Measurements from ENCODE around the gene NKX1-1.
A peak's percentile ranks its signal among the peaks of the same experiment; 100 is the strongest.

NKX1-1 gene

DNA sequence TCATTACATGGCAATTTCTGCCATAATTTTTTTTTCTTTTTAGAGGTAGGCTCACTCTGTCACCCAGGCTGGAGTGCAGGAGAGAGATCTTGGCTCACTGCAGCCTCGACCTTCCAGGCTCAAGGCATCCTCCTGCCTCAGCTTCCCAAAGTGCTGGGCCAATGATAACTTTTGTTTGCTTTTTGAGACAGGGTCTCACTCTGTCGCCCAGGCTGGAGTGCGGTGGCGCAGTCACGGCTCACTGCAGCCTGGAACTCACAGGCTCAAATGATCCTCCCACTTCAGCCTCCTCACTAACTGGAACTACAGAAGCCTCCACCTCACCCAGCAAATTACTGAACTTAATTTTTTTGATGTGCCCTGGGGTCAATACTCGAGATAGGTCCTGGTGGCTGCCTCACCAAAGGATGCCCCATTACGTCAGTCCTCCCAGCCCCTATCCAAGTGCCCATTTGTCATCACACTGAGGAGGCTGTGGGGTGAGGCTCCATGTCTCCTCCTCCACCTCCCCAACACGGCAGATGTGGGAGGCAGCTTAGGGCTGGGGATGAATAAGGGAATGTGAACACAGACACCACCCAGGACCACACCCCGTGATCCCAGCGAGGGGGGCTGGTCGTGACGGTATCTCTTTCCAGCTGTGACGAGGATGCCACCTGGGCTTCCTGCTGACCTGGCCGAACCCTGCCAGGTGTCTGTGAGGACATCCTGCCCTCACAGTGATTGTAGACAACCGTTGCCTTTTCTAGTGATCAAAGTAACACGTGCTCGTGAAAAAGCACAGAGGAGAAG lies 12.4 kb upstream of the NKX1-1 start:
- Histone ChIP-seq H3K4me2 (ENCODE audit: low read length, poor library complexity, severe bottlenecking) (no peak overlapping the region), H4K8ac (ENCODE audit: low read length) (no peak overlapping the region), H3K18ac (ENCODE audit: low read depth in 1 of 2, low read length in 2 of 2) (no peak overlapping the region), H3K14ac (ENCODE audit: low read length in 2 of 2) (no peak overlapping the region), H3K23ac (ENCODE audit: low read length in 2 of 2) (no peak overlapping the region), H2BK120ac (ENCODE audit: low read depth, low read length) (no peak overlapping the region), H4K91ac (ENCODE audit: low read length) (peak overlapping the region; percentile 39), H2BK12ac (ENCODE audit: low read length in 2 of 2) (no peak overlapping the region), H2AK5ac (ENCODE audit: low read length, severe bottlenecking) (no peak overlapping the region), H3K27me3 (ENCODE audit: control insufficient read depth in 1 of 2, insufficient read depth in 1 of 2, low read length in 2 of 2) (peaks cover 18 to 62% of the 10 kb centered on the region in 2 experiments), H3K36me3 (ENCODE audit: control insufficient read depth in 1 of 2, insufficient read depth in 2 of 2, low read depth in 1 of 2, low read length in 2 of 2) (peaks cover 0 to 2% of the 10 kb centered on the region in 2 experiments), H3K27ac (ENCODE audit: low read length, poor library complexity, severe bottlenecking) (no peak overlapping the region), H3K4me1 (ENCODE audit: control insufficient read depth, insufficient read depth, low read depth, low read length) (peaks cover 2% of the 10 kb centered on the region), H3K9me3 (ENCODE audit: control insufficient read depth, low read length) (no peaks in the 10 kb centered on the region), H3K4ac (ENCODE audit: low read depth in 1 of 2, low read length in 2 of 2) (no peak overlapping the region), H3K79me1 (replicated peaks; ENCODE audit: low read length, poor library complexity, severe bottlenecking) (no peaks in the 10 kb centered on the region), H2BK5ac (ENCODE audit: low read depth, low read length, poor library complexity, severe bottlenecking) (no peak overlapping the region), H3K4me3 (ENCODE audit: insufficient read depth in 1 of 2, low read depth in 1 of 2, low read length in 2 of 2) (no peak overlapping the region), H3K9ac (ENCODE audit: low read length) (no peak overlapping the region), H2BK15ac (ENCODE audit: low read depth, poor library complexity, severe bottlenecking) (no peak overlapping the region), H2AFZ (ENCODE audit: low read depth, low read length) (no peak overlapping the region)
- DNase-seq, result no peak
- 74% methylated on average over 17 of the region's 17 CpGs for WGBS

- Histone ChIP-seq H2BK15ac (ENCODE audit: low read depth, poor library complexity, severe bottlenecking) (no peak overlapping the region), H3K27me3 (ENCODE audit: control insufficient read depth in 1 of 2, insufficient read depth in 1 of 2, low read length in 2 of 2) (peaks cover 27 to 66% of the 10 kb centered on the region in 2 experiments), H3K4me1 (ENCODE audit: control insufficient read depth, insufficient read depth, low read depth, low read length) (peaks cover 2% of the 10 kb centered on the region), H4K91ac (ENCODE audit: low read length) (no peak overlapping the region), H2BK120ac (ENCODE audit: low read depth, low read length) (no peak overlapping the region), H3K18ac (ENCODE audit: low read depth in 1 of 2, low read length in 2 of 2) (no peak overlapping the region), H3K14ac (ENCODE audit: low read length in 2 of 2) (no peak overlapping the region), H3K4me2 (ENCODE audit: low read length, poor library complexity, severe bottlenecking) (no peak overlapping the region), H3K79me1 (replicated peaks; ENCODE audit: low read length, poor library complexity, severe bottlenecking) (no peaks in the 10 kb centered on the region), H3K4me3 (ENCODE audit: insufficient read depth in 1 of 2, low read depth in 1 of 2, low read length in 2 of 2) (no peak overlapping the region), H4K8ac (ENCODE audit: low read length) (no peak overlapping the region), H2AK5ac (ENCODE audit: low read length, severe bottlenecking) (no peak overlapping the region), H2BK12ac (ENCODE audit: low read length in 2 of 2) (no peak overlapping the region), H3K9me3 (ENCODE audit: control insufficient read depth, low read length) (peaks cover 7% of the 10 kb centered on the region), H3K4ac (ENCODE audit: low read depth in 1 of 2, low read length in 2 of 2) (no peak overlapping the region), H3K9ac (ENCODE audit: low read length) (no peak overlapping the region), H2AFZ (ENCODE audit: low read depth, low read length) (no peak overlapping the region), H3K23ac (ENCODE audit: low read length in 2 of 2) (no peak overlapping the region), H3K27ac (ENCODE audit: low read length, poor library complexity, severe bottlenecking) (no peak overlapping the region), H3K36me3 (ENCODE audit: control insufficient read depth in 1 of 2, insufficient read depth in 2 of 2, low read depth in 1 of 2, low read length in 2 of 2) (peaks cover 0 to 3% of the 10 kb centered on the region in 2 experiments), H2BK5ac (ENCODE audit: low read depth, low read length, poor library complexity, severe bottlenecking) (no peak overlapping the region)
- no peak for DNase-seq
- 90% methylated on average over 29 of the region's 33 CpGs for WGBS
Measured at GRCh38 chr4:1417522-1418390, 11.5 kb upstream of the NKX1-1 start.

- no peak overlapping the region for H2AK5ac ChIP-seq (ENCODE audit: low read length, severe bottlenecking)
- H2AFZ ChIP-seq (ENCODE audit: low read depth, low read length), result no peak overlapping the region
- H3K14ac ChIP-seq (ENCODE audit: low read length in 2 of 2), result no peak overlapping the region
- peaks cover 36 to 68% of the 10 kb centered on the region in 2 experiments for H3K27me3 ChIP-seq (ENCODE audit: control insufficient read depth in 1 of 2, insufficient read depth in 1 of 2, low read length in 2 of 2)
- peaks cover 0 to 3% of the 10 kb centered on the region in 2 experiments for H3K36me3 ChIP-seq (ENCODE audit: control insufficient read depth in 1 of 2, insufficient read depth in 2 of 2, low read depth in 1 of 2, low read length in 2 of 2)
- H2BK15ac ChIP-seq (ENCODE audit: low read depth, poor library complexity, severe bottlenecking), result no peak overlapping the region
- H2BK12ac ChIP-seq (ENCODE audit: low read length in 2 of 2), result no peak overlapping the region
- H3K4me1 ChIP-seq (ENCODE audit: control insufficient read depth, insufficient read depth, low read depth, low read length), result peaks cover 2% of the 10 kb centered on the region
- H3K4ac ChIP-seq (ENCODE audit: low read depth in 1 of 2, low read length in 2 of 2), result no peak overlapping the region
- H3K18ac ChIP-seq (ENCODE audit: low read depth in 1 of 2, low read length in 2 of 2), result no peak overlapping the region
- 75% methylated on average over 6 of the region's 7 CpGs for WGBS
- no peak overlapping the region for H4K8ac ChIP-seq (ENCODE audit: low read length)
- H2BK120ac ChIP-seq (ENCODE audit: low read depth, low read length), result no peak overlapping the region
- no peak overlapping the region for H3K4me3 ChIP-seq (ENCODE audit: insufficient read depth in 1 of 2, low read depth in 1 of 2, low read length in 2 of 2)
- no peak overlapping the region for H3K23ac ChIP-seq (ENCODE audit: low read length in 2 of 2)
- no peak overlapping the region for H3K27ac ChIP-seq (ENCODE audit: low read length, poor library complexity, severe bottlenecking)
- H3K79me1 ChIP-seq (replicated peaks; ENCODE audit: low read length, poor library complexity, severe bottlenecking), result no peaks in the 10 kb centered on the region
- H3K9ac ChIP-seq (ENCODE audit: low read length), result no peak overlapping the region
- no peak overlapping the region for H2BK5ac ChIP-seq (ENCODE audit: low read depth, low read length, poor library complexity, severe bottlenecking)
- H4K91ac ChIP-seq (ENCODE audit: low read length), result no peak overlapping the region
- no peak for DNase-seq
- H3K9me3 ChIP-seq (ENCODE audit: control insufficient read depth, low read length), result peaks cover 7% of the 10 kb centered on the region
- H3K4me2 ChIP-seq (ENCODE audit: low read length, poor library complexity, severe bottlenecking), result no peak overlapping the region
Measured at GRCh38 chr4:1416948-1417260, 10.7 kb upstream of the NKX1-1 start.

Data from mesenchymal stem cell (in vitro differentiated cells and primary cell).